Trophoblast cell (in vitro differentiated cells and primary cell): ENCODE data around the gene OR4F6.
A peak's percentile ranks its signal among the peaks of the same experiment; 100 is the strongest.

Experiments used
- DNase-seq, 2 donors: peaks; one replicate each; pipeline ENCODE4 v3.0.0-alpha.2; 2016
- H2AFZ ChIP-seq: 2 replicates; pipeline ENCODE4 v1.6.1; 2013; ENCODE audit warnings: low read length, moderate library complexity, mild to moderate bottlenecking; ENCODE audit not compliant: insufficient read depth, poor library complexity
- H2AK5ac ChIP-seq: 2 replicates; pipeline ENCODE4 v1.6.1; 2013; ENCODE audit warnings: mild to moderate bottlenecking, low read length
- H2BK120ac ChIP-seq: 2 replicates; pipeline ENCODE4 v1.6.1; 2013; ENCODE audit warnings: low read length, mild to moderate bottlenecking, moderate library complexity; ENCODE audit not compliant: insufficient read depth, poor library complexity
- H2BK12ac ChIP-seq: 2 replicates; pipeline ENCODE4 v1.6.1; 2013; ENCODE audit warnings: mild to moderate bottlenecking, low read length, moderate library complexity
- H2BK5ac ChIP-seq: 2 replicates; pipeline ENCODE4 v1.6.1; 2013; ENCODE audit warnings: low read length, low read depth, moderate library complexity, mild to moderate bottlenecking; ENCODE audit not compliant: poor library complexity
- H3K14ac ChIP-seq: 2 replicates; pipeline ENCODE4 v1.6.1; 2013; ENCODE audit warnings: mild to moderate bottlenecking, low read length
- H3K18ac ChIP-seq: 2 replicates; pipeline ENCODE4 v1.6.1; 2013; ENCODE audit warnings: mild to moderate bottlenecking, low read length
- H3K23ac ChIP-seq: 2 replicates; pipeline ENCODE4 v1.6.1; 2013; ENCODE audit warnings: low read length
- H3K27ac ChIP-seq: 2 replicates; pipeline ENCODE4 v1.5.1; 2013; ENCODE audit warnings: low read depth, mild to moderate bottlenecking, inconsistent platforms, low read length, moderate library complexity
- H3K27me3 ChIP-seq: 2 replicates; pipeline ENCODE4 v1.6.1; 2013; ENCODE audit warnings: inconsistent platforms, mild to moderate bottlenecking, low read length, moderate library complexity; ENCODE audit not compliant: insufficient read depth
- H3K36me3 ChIP-seq, 2 experiments: 1 replicate in 1 of 2; 2 replicates in 1 of 2; pipeline ENCODE4 v1.6.1; 2013; ENCODE audit warnings: low read length in 2 of 2, mild to moderate bottlenecking in 2 of 2, moderate library complexity in 1 of 2; ENCODE audit not compliant: insufficient read depth in 2 of 2, control insufficient read depth in 1 of 2
- H3K4ac ChIP-seq: 2 replicates; pipeline ENCODE4 v1.6.1; 2013; ENCODE audit warnings: low read depth, mild to moderate bottlenecking, low read length, moderate library complexity
- H3K4me1 ChIP-seq, 2 experiments: 1 replicate in 1 of 2; 2 replicates in 1 of 2; pipeline ENCODE4 v1.6.1; 2013; ENCODE audit warnings: low read length in 2 of 2, mild to moderate bottlenecking in 2 of 2, moderate library complexity in 1 of 2; ENCODE audit not compliant: insufficient read depth in 2 of 2, control insufficient read depth in 1 of 2
- H3K4me2 ChIP-seq: 2 replicates; pipeline ENCODE4 v1.6.1; 2013; ENCODE audit warnings: inconsistent platforms, mild to moderate bottlenecking, low read length, moderate library complexity
- H3K4me3 ChIP-seq: 2 replicates; pipeline ENCODE4 v1.5.1; 2013; ENCODE audit warnings: mild to moderate bottlenecking, low read depth, low read length, inconsistent platforms
- H3K79me1 ChIP-seq: one replicate; pipeline ENCODE4 v1.6.1; 2013; ENCODE audit warnings: low read length
- H3K79me2 ChIP-seq: 2 replicates; pipeline ENCODE4 v1.6.1; 2013; ENCODE audit warnings: low read length, mild to moderate bottlenecking; ENCODE audit not compliant: control insufficient read depth, insufficient read depth, poor library complexity
- H3K9ac ChIP-seq: 2 replicates; pipeline ENCODE4 v1.6.1; 2013; ENCODE audit warnings: mild to moderate bottlenecking, low read length
- H3K9me3 ChIP-seq: 2 replicates; pipeline ENCODE4 v1.6.1; 2013; ENCODE audit warnings: low read depth, mild to moderate bottlenecking, control low read depth, inconsistent platforms, low read length; ENCODE audit not compliant: insufficient read depth
- H4K12ac ChIP-seq: 2 replicates; pipeline ENCODE4 v1.6.1; 2013; ENCODE audit warnings: low read depth, mild to moderate bottlenecking, low read length, moderate library complexity
- H4K8ac ChIP-seq: 2 replicates; pipeline ENCODE4 v1.6.1; 2013; ENCODE audit warnings: low read depth, mild to moderate bottlenecking, low read length, moderate library complexity
- H4K91ac ChIP-seq: one replicate; pipeline ENCODE4 v1.6.1; 2013; ENCODE audit warnings: low read depth, mild to moderate bottlenecking, low read length, moderate library complexity
- WGBS: extraction: QIAGEN DNeasy Blood & Tissue Kit; methylation state at CpG from one replicate; pipeline ENCODE4 v1.1.7; 2013; ENCODE audit warnings: missing lambda C conversion rate; ENCODE audit not compliant: insufficient read length, insufficient coverage; ENCODE audit errors: extremely low coverage; 5-methylcytosine and 5-hydroxymethylcytosine counted together

OR4F6 gene

GRCh38 chr15:101803676-101804075, 367 bp downstream of the OR4F6 start:
- no peak overlapping the region for H2BK120ac ChIP-seq

GRCh38 chr15:101804375-101804774, 1.1 kb downstream of the OR4F6 start:
- H3K27me3 ChIP-seq, result no peaks in the 10 kb centered on the region
- H3K36me3 ChIP-seq, result no peaks in the 10 kb centered on the region
- H3K79me2 ChIP-seq, result no peaks in the 10 kb centered on the region
- H3K4me2 ChIP-seq, result no peak overlapping the region
- no peak overlapping the region for H3K27ac ChIP-seq
- no peak overlapping the region for H3K9ac ChIP-seq
- DNase-seq, result peak in 1 of 2 donors; percentile 40
- no peak overlapping the region for H3K4ac ChIP-seq
- no peak overlapping the region for H4K91ac ChIP-seq
- H4K8ac ChIP-seq, result no peak overlapping the region
- H2BK12ac ChIP-seq, result no peak overlapping the region
- no peaks in the 10 kb centered on the region for H3K9me3 ChIP-seq
- H3K79me1 ChIP-seq, result no peaks in the 10 kb centered on the region
- H4K12ac ChIP-seq, result no peak overlapping the region
- no peak overlapping the region for H3K23ac ChIP-seq
- H2BK120ac ChIP-seq, result no peak overlapping the region
- no peak overlapping the region for H2AFZ ChIP-seq
- H2AK5ac ChIP-seq, result no peak overlapping the region
- no peaks in the 10 kb centered on the region for H3K4me1 ChIP-seq
- no peak overlapping the region for H3K14ac ChIP-seq
- no peak overlapping the region for H2BK5ac ChIP-seq
- H3K4me3 ChIP-seq, result no peak overlapping the region
- H3K18ac ChIP-seq, result no peak overlapping the region

More at GRCh38 chr15:101803676-101804075, 367 bp downstream of the OR4F6 start:
- H3K36me3 ChIP-seq, result no peaks in the 10 kb centered on the region
- H3K4ac ChIP-seq, result no peak overlapping the region
- peak in 1 of 2 donors; percentile 78 for DNase-seq
- no peaks in the 10 kb centered on the region for H3K79me1 ChIP-seq
- no peak overlapping the region for H2BK5ac ChIP-seq
- H3K18ac ChIP-seq, result no peak overlapping the region
- H3K14ac ChIP-seq, result no peak overlapping the region
- no peaks in the 10 kb centered on the region for H3K9me3 ChIP-seq
- no peak overlapping the region for H2AK5ac ChIP-seq
- H3K4me2 ChIP-seq, result no peak overlapping the region
- H3K4me1 ChIP-seq, result no peaks in the 10 kb centered on the region
- WGBS, result no CpG with 5 or more reads among the region's 5 CpGs
- no peaks in the 10 kb centered on the region for H3K27me3 ChIP-seq
- H4K8ac ChIP-seq, result no peak overlapping the region
- H3K9ac ChIP-seq, result no peak overlapping the region
- H4K12ac ChIP-seq, result no peak overlapping the region
- H4K91ac ChIP-seq, result no peak overlapping the region
- H3K79me2 ChIP-seq, result no peaks in the 10 kb centered on the region
- no peak overlapping the region for H2AFZ ChIP-seq
- H2BK12ac ChIP-seq, result no peak overlapping the region
- no peak overlapping the region for H3K23ac ChIP-seq
- H3K4me3 ChIP-seq, result no peak overlapping the region
- no peak overlapping the region for H3K27ac ChIP-seq

GRCh38 chr15:101804941-101805340, 1.6 kb downstream of the OR4F6 start:
- H3K27ac ChIP-seq, result no peak overlapping the region

DNA sequence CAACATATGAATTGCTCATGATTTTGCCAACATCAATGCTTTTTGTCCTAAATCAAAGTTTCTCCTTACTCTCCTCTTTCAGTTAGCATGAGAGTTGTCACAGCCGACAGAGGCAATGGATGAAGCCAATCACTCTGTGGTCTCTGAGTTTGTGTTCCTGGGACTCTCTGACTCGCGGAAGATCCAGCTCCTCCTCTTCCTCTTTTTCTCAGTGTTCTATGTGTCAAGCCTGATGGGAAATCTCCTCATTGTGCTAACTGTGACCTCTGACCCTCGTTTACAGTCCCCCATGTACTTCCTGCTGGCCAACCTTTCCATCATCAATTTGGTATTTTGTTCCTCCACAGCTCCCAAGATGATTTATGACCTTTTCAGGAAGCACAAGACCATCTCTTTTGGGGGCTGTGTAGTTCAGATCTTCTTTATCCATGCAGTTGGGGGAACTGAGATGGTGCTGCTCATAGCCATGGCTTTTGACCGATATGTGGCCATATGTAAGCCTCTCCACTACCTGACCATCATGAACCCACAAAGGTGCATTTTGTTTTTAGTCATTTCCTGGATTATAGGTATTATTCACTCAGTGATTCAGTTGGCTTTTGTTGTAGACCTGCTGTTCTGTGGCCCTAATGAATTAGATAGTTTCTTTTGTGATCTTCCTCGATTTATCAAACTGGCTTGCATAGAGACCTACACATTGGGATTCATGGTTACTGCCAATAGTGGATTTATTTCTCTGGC, 2.5 kb downstream of the OR4F6 start:
- Histone ChIP-seq H2AFZ (no peak overlapping the region), H2AK5ac (no peak overlapping the region), H3K4me2 (no peak overlapping the region), H3K79me1 (no peaks in the 10 kb centered on the region), H3K9me3 (no peaks in the 10 kb centered on the region), H4K91ac (no peak overlapping the region), H2BK120ac (no peak overlapping the region), H3K36me3 (no peaks in the 10 kb centered on the region), H3K4ac (no peak overlapping the region), H2BK12ac (no peak overlapping the region), H3K27ac (no peak overlapping the region), H3K79me2 (no peaks in the 10 kb centered on the region), H3K14ac (no peak overlapping the region), H4K8ac (no peak overlapping the region), H3K18ac (no peak overlapping the region), H3K4me3 (no peak overlapping the region), H3K23ac (no peak overlapping the region), H3K4me1 (no peaks in the 10 kb centered on the region), H3K27me3 (no peaks in the 10 kb centered on the region), H3K9ac (no peak overlapping the region), H2BK5ac (no peak overlapping the region), H4K12ac (no peak overlapping the region)
- WGBS, result no CpG with 5 or more reads among the region's 6 CpGs
- DNase-seq, result no peak

More at GRCh38 chr15:101804941-101805340, 1.6 kb downstream of the OR4F6 start:
- Histone ChIP-seq H2BK5ac (no peak overlapping the region), H2AK5ac (no peak overlapping the region), H3K36me3 (no peaks in the 10 kb centered on the region), H3K4me1 (no peaks in the 10 kb centered on the region), H2AFZ (no peak overlapping the region), H2BK120ac (no peak overlapping the region), H3K79me2 (no peaks in the 10 kb centered on the region), H2BK12ac (no peak overlapping the region), H3K27me3 (no peaks in the 10 kb centered on the region), H4K12ac (no peak overlapping the region), H3K4ac (no peak overlapping the region), H3K9me3 (no peaks in the 10 kb centered on the region), H4K91ac (no peak overlapping the region), H3K4me2 (no peak overlapping the region), H3K14ac (no peak overlapping the region), H3K23ac (no peak overlapping the region), H3K4me3 (no peak overlapping the region), H3K79me1 (no peaks in the 10 kb centered on the region), H3K9ac (no peak overlapping the region), H3K18ac (no peak overlapping the region), H4K8ac (no peak overlapping the region)
- DNase-seq, result peak in 1 of 2 donors; percentile 4
